HCT116 (cell line): ENCODE data around the gene CACNA1A. TPM values are rescaled to one million over a fixed set of nuclear protein-coding genes. Genes with fewer than 3 reads are reported as not detected.
A peak's percentile ranks its signal among the peaks of the same experiment; 100 is the strongest.

ENCODE experiments used
- ATAC-seq: fragments of 200-7000 bp; cut with Tn5 transposase; 2 replicates; pipeline ENCODE4 v1.9.1; 2020; ENCODE audit warnings: mild to moderate bottlenecking, moderate library complexity
- BruUV-seq: library from RNA; stranded (reverse); fragments of 400-500 nt; replicated peaks from 2 replicates; lab custom pipeline; 2021; lab: Mats Ljungman, UMichigan
- CTCF ChIA-PET: fragments of 300-600 bp; sonication (Branson Sonifier 250); formaldehyde crosslinking; loops from one replicate; lab custom pipeline; 2021; ENCODE audit warnings: antibody characterized with exemption; lab: Charles Lee
- POLR2A ChIA-PET: fragments of 300-600, 350-600 bp; sonication (Branson Sonifier 250); formaldehyde crosslinking; loops from one replicate; lab custom pipeline; 2021; ENCODE audit warnings: antibody characterized with exemption; lab: Charles Lee
- RAD21 ChIA-PET, 2 experiments: fragments of 300-600 bp; sonication (Branson Sonifier 250); formaldehyde crosslinking; loops; one replicate each; lab custom pipeline; 2023; ENCODE audit warnings: low total read pairs in 2 of 2; ENCODE audit not compliant: uncharacterized antibody in 2 of 2, unreplicated experiment in 2 of 2, low non-redundant PET in 1 of 2; lab: Charles Lee
- DNase-seq: peaks from one replicate; pipeline ENCODE4 v3.0.0-alpha.2; 2010; ENCODE audit warnings: low read depth, low spot score
- H2AFZ ChIP-seq: fragments of 200-600 bp; shearing (Covaris generic), sonication (generic); 2 replicates; pipeline ENCODE4 v1.6.1; 2017; ENCODE audit warnings: low read depth, mixed run types, mixed read lengths, antibody characterized with exemption, low read length; ENCODE audit not compliant: poor library complexity, severe bottlenecking
- H3K27ac ChIP-seq: 2 replicates; pipeline ENCODE4 v1.5.1; 2012; ENCODE audit warnings: low read depth, low read length
- H3K27me3 ChIP-seq: fragments of 200-600 bp; sonication (generic); 2 replicates; pipeline ENCODE4 v1.6.1; 2016; ENCODE audit warnings: mixed run types, low read length, mixed read lengths; ENCODE audit not compliant: insufficient read depth
- H3K36me3 ChIP-seq, 2 experiments: fragments of 200-500 bp in 1 of 2; fragments of 200-600 bp in 1 of 2; sonication (Bioruptor generic) in 1 of 2; sonication (generic) in 1 of 2; 2 replicates each; pipeline versions ENCODE4 v1.5.1 to v1.6.1; 2014 to 2016; ENCODE audit warnings: low read length in 2 of 2, inconsistent platforms in 1 of 2, mixed read lengths in 1 of 2, mixed run types in 1 of 2; ENCODE audit not compliant: insufficient read depth in 2 of 2, control insufficient read depth in 1 of 2
- H3K4me1 ChIP-seq, 2 experiments: fragments of 200-600 bp in 1 of 2; sonication (generic) in 1 of 2; 2 replicates each; pipeline versions ENCODE4 v1.5.1 to v1.6.1; 2012 to 2017; ENCODE audit warnings: low read length in 2 of 2, inconsistent platforms in 1 of 2, mild to moderate bottlenecking in 1 of 2, mixed read lengths in 1 of 2, mixed run types in 1 of 2, moderate library complexity in 1 of 2; ENCODE audit not compliant: insufficient read depth in 2 of 2, control insufficient read depth in 1 of 2
- H3K4me2 ChIP-seq: fragments of 200-600 bp; sonication (generic); 2 replicates; pipeline ENCODE4 v1.6.1; 2017; ENCODE audit warnings: mixed run types, low read length, mixed read lengths
- H3K4me3 ChIP-seq, 2 experiments: fragments of 200-600 bp in 1 of 2; sonication (generic) in 1 of 2; replicated peaks in 1 of 2; 2 replicates each; pipeline ENCODE4 v1.5.1; 2011 to 2016; ENCODE audit warnings: low read length in 2 of 2, control low read depth in 1 of 2, low read depth in 1 of 2, mild to moderate bottlenecking in 1 of 2, mixed read lengths in 1 of 2, mixed run types in 1 of 2
- H3K79me2 ChIP-seq: fragments of 200-600 bp; sonication (generic); 2 replicates; pipeline ENCODE4 v1.6.1; 2017; ENCODE audit warnings: mild to moderate bottlenecking, mixed run types, low read length, moderate library complexity, mixed read lengths; ENCODE audit not compliant: insufficient read depth
- H3K9ac ChIP-seq: fragments of 200-600 bp; sonication (generic); 2 replicates; pipeline ENCODE4 v1.6.1; 2016; ENCODE audit warnings: low read length, mixed read lengths
- H3K9me2 ChIP-seq: fragments of 200-600 bp; sonication (generic), shearing (Covaris generic); 2 replicates; pipeline ENCODE4 v1.6.1; 2017; ENCODE audit warnings: mixed run types, mild to moderate bottlenecking, moderate library complexity; ENCODE audit not compliant: insufficient read depth
- H3K9me3 ChIP-seq, 2 experiments: fragments of 200-500 bp in 1 of 2; fragments of 200-600 bp in 1 of 2; sonication (Bioruptor generic) in 1 of 2; sonication (generic) in 1 of 2; 2 replicates each; pipeline ENCODE4 v1.6.1; 2014 to 2017; ENCODE audit warnings: low read length in 2 of 2, mixed read lengths in 2 of 2, inconsistent platforms in 1 of 2, low read depth in 1 of 2, mild to moderate bottlenecking in 1 of 2, mixed run types in 1 of 2, moderate library complexity in 1 of 2; ENCODE audit not compliant: control insufficient read depth in 1 of 2, insufficient read depth in 1 of 2
- H4K20me1 ChIP-seq: fragments of 200-600 bp; sonication (generic), shearing (Covaris generic); 2 replicates; pipeline ENCODE4 v1.6.1; 2017; ENCODE audit warnings: mixed run types, mild to moderate bottlenecking, moderate library complexity; ENCODE audit not compliant: insufficient read depth
- CBX3 ChIP-seq: IDR thresholded peaks from 2 replicates; pipeline ENCODE4 v1.6.1; 2012; ENCODE audit warnings: low read depth
- EZH2phosphoT487 ChIP-seq: fragments of 200-600 bp; IDR thresholded peaks from 2 replicates; pipeline ENCODE4 v1.6.1; 2018; ENCODE audit warnings: antibody characterized with exemption, borderline replicate concordance
- JUND ChIP-seq: IDR thresholded peaks from 2 replicates; pipeline ENCODE4 v1.6.1; 2012
- POLR2A ChIP-seq: IDR thresholded peaks from 2 replicates; pipeline ENCODE4 v1.7.0; 2011; ENCODE audit warnings: borderline replicate concordance; ENCODE audit not compliant: insufficient read depth, insufficient read length; ENCODE audit errors: extremely low read depth
- RAD21 ChIP-seq: IDR thresholded peaks from 2 replicates; pipeline ENCODE4 v1.6.1; 2012; ENCODE audit warnings: low read depth, mild to moderate bottlenecking
- SIN3A ChIP-seq: IDR thresholded peaks from 2 replicates; pipeline ENCODE4 v1.6.1; 2012; ENCODE audit warnings: low read depth
- TCF7L2 ChIP-seq: IDR thresholded peaks from 2 replicates; pipeline ENCODE4 v1.7.0; 2011; ENCODE audit warnings: borderline replicate concordance, inconsistent platforms; ENCODE audit not compliant: insufficient read depth, insufficient read length; ENCODE audit errors: extremely low read depth
- YY1 ChIP-seq: IDR thresholded peaks from 2 replicates; pipeline ENCODE4 v1.6.1; 2011; ENCODE audit warnings: low read length, low read depth, moderate library complexity, mild to moderate bottlenecking; ENCODE audit not compliant: insufficient replicate concordance; ENCODE audit errors: extremely low read depth
- ZFX ChIP-seq: fragments of 450-650 bp; IDR thresholded peaks from 2 replicates; pipeline ENCODE4 v1.6.1; 2017
- ZNF274 ChIP-seq: fragments of 200-500 bp; sonication (Bioruptor generic); IDR thresholded peaks from 2 replicates; pipeline ENCODE4 v1.6.1; 2014; ENCODE audit warnings: mild to moderate bottlenecking, low read depth, low read length, inconsistent platforms
- intact Hi-C: fragments of 100-400 bp; cut with micrococcal nuclease; formaldehyde crosslinking; loops from 2 replicates; pipeline ENCODE4 v1.10.0; 2022
- total RNA-seq: library from RNA; stranded (reverse); gene quantifications from one replicate; pipeline ENCODE4 v1.2.1, GENCODE V29; 2021; ENCODE audit not compliant: unreplicated experiment
- TF ChIP-seq, protein P1 (sequence below): IDR thresholded peaks from 2 replicates; pipeline ENCODE4 v1.6.1; 2012
- TF ChIP-seq, protein P2 (sequence below): IDR thresholded peaks from 2 replicates; pipeline ENCODE4 v1.6.1; 2011; ENCODE audit warnings: mild to moderate bottlenecking, low read length, moderate library complexity; ENCODE audit not compliant: insufficient replicate concordance; ENCODE audit errors: extremely low read depth
- TF ChIP-seq, protein P3 (sequence below): IDR thresholded peaks from 2 replicates; pipeline ENCODE4 v1.6.1; 2012; ENCODE audit warnings: low read depth

Gene CACNA1A
- total RNA-seq, 1 experiment from 2014 or later, result 7.5 TPM

DNA sequence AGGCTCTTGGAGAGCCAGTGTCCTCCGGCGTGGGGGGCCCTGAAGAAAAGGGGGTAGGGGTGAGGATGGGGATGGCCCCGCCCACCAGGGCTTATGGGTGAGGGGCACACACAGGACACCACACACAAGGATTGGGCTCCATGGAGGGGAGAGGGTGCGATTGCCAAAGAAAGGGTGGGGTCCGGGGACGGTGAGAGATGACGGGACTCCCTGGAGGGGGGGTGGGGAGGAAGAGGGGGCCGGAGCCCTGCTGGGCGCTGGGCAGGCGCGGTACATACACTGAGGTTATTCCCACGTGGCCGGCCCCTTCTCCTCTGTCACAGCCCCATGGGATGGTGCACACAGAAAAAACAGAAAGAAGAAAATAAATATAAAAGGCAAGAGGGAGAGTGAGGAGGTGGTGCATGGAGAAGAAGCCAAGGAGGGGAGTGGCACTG, 295.9 kb downstream of the CACNA1A start:
- ChIA-PET CTCF (no interaction called here), RAD21 (no interaction called here), POLR2A (no interaction called here)
- Histone ChIP-seq H4K20me1 (no peaks in the 10 kb centered on the region), H3K79me2 (no peaks in the 10 kb centered on the region), H3K27me3 (no peaks in the 10 kb centered on the region), H3K36me3 (no peaks in the 10 kb centered on the region), H2AFZ (no peak overlapping the region), H3K4me1 (peaks cover 0 to 5% of the 10 kb centered on the region in 2 experiments; a peak in 1 of 4 replicates), H3K9me2 (no peaks in the 10 kb centered on the region), H3K9ac (no peak overlapping the region), H3K4me2 (no peak overlapping the region), H3K27ac (no peak overlapping the region), H3K9me3 (no peaks in the 10 kb centered on the region), H3K4me3 (no peak overlapping the region)
- BruUV-seq, result no TSS peak
- intact Hi-C loops, result no loop called here
- no peak for ATAC-seq
- no peak for DNase-seq
- TF ChIP-seq SIN3A, result no peak

DNA sequence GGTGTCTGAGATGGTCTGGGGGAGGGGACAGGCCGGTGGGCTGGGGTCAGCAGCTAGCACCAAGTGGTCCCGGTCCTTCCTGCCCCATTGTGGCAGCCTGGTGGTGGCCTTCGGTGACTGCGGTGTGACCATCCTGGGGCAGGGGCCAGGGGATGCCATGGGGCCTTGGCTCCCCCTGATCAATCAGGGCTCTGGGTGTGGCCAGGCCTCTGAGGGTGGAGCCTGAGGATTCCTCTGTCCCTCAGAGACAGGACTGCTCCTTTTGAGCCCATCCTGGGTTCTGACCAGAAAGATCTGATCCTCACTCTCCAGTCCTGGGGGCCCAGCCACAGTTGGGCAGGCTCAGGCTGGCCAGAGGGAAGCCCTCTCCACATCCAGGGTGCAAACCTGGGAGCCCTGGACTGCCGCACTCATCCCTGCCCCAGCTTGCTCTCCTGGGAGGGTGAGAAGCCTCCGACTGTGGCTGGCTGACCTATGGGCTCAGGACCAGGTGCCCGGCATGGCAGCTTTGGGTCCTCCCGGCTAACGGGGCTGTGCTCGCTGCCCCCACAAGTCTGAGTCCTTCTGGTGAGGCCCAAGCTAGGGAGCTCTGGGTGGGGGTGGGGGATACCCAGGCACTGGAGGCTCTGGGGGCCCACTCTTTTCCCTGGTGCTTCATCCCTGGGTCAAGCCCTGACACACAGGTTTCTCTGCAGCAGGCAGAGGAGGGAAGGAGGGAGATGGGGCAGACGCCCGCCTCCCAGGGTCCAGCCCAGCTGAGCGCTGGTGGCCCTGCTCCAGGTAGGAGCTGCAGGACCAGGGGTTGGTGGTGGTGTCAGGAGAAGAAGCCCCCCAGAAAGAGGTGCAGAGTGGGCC, 296.6 kb downstream of the CACNA1A start:
- Histone ChIP-seq H3K4me3 (no peak overlapping the region), H3K4me2 (no peak overlapping the region), H3K9me2 (no peaks in the 10 kb centered on the region), H2AFZ (no peak overlapping the region), H4K20me1 (no peaks in the 10 kb centered on the region), H3K36me3 (no peaks in the 10 kb centered on the region), H3K4me1 (peaks cover 0 to 5% of the 10 kb centered on the region in 2 experiments; a peak in 1 of 4 replicates), H3K9ac (no peak overlapping the region), H3K27ac (no peak overlapping the region; the same call in 1 of the 2 replicates), H3K9me3 (no peaks in the 10 kb centered on the region), H3K27me3 (no peaks in the 10 kb centered on the region), H3K79me2 (no peaks in the 10 kb centered on the region)
- ATAC-seq, result peak; percentile 37; the same call in 1 of the 2 replicates
- intact Hi-C loops, result no loop called here
- no TSS peak for BruUV-seq
- CTCF ChIA-PET, result no interaction called here
- no peak for DNase-seq
- POLR2A ChIA-PET, result no interaction called here
- RAD21 ChIA-PET, result no interaction called here
- TF ChIP-seq ZFX (no peak), SIN3A (no peak), YY1 (no peak), POLR2A (no peak), ZNF274 (no peak), RAD21 (no peak), TCF7L2 (no peak), EZH2phosphoT487 (no peak), JUND (no peak), CBX3 (no peak)
- TF ChIP-seq, protein P1, sequence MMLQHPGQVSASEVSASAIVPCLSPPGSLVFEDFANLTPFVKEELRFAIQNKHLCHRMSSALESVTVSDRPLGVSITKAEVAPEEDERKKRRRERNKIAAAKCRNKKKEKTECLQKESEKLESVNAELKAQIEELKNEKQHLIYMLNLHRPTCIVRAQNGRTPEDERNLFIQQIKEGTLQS, result no peak
- TF ChIP-seq, protein P2, sequence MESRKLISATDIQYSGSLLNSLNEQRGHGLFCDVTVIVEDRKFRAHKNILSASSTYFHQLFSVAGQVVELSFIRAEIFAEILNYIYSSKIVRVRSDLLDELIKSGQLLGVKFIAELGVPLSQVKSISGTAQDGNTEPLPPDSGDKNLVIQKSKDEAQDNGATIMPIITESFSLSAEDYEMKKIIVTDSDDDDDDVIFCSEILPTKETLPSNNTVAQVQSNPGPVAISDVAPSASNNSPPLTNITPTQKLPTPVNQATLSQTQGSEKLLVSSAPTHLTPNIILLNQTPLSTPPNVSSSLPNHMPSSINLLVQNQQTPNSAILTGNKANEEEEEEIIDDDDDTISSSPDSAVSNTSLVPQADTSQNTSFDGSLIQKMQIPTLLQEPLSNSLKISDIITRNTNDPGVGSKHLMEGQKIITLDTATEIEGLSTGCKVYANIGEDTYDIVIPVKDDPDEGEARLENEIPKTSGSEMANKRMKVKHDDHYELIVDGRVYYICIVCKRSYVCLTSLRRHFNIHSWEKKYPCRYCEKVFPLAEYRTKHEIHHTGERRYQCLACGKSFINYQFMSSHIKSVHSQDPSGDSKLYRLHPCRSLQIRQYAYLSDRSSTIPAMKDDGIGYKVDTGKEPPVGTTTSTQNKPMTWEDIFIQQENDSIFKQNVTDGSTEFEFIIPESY, result no peak
- TF ChIP-seq, protein P3, sequence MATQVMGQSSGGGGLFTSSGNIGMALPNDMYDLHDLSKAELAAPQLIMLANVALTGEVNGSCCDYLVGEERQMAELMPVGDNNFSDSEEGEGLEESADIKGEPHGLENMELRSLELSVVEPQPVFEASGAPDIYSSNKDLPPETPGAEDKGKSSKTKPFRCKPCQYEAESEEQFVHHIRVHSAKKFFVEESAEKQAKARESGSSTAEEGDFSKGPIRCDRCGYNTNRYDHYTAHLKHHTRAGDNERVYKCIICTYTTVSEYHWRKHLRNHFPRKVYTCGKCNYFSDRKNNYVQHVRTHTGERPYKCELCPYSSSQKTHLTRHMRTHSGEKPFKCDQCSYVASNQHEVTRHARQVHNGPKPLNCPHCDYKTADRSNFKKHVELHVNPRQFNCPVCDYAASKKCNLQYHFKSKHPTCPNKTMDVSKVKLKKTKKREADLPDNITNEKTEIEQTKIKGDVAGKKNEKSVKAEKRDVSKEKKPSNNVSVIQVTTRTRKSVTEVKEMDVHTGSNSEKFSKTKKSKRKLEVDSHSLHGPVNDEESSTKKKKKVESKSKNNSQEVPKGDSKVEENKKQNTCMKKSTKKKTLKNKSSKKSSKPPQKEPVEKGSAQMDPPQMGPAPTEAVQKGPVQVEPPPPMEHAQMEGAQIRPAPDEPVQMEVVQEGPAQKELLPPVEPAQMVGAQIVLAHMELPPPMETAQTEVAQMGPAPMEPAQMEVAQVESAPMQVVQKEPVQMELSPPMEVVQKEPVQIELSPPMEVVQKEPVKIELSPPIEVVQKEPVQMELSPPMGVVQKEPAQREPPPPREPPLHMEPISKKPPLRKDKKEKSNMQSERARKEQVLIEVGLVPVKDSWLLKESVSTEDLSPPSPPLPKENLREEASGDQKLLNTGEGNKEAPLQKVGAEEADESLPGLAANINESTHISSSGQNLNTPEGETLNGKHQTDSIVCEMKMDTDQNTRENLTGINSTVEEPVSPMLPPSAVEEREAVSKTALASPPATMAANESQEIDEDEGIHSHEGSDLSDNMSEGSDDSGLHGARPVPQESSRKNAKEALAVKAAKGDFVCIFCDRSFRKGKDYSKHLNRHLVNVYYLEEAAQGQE, result no peak
